ENCODE measurements around the gene USP17L11. TPM values are rescaled to one million over a fixed set of nuclear protein-coding genes. Genes with fewer than 3 reads are reported as not detected.
"Not testable (repeated sequence)": the region's sequence is repeated elsewhere in the genome, so short reads cannot be mapped to it uniquely, and the experiment has no call there.

Gene USP17L11, protein sequence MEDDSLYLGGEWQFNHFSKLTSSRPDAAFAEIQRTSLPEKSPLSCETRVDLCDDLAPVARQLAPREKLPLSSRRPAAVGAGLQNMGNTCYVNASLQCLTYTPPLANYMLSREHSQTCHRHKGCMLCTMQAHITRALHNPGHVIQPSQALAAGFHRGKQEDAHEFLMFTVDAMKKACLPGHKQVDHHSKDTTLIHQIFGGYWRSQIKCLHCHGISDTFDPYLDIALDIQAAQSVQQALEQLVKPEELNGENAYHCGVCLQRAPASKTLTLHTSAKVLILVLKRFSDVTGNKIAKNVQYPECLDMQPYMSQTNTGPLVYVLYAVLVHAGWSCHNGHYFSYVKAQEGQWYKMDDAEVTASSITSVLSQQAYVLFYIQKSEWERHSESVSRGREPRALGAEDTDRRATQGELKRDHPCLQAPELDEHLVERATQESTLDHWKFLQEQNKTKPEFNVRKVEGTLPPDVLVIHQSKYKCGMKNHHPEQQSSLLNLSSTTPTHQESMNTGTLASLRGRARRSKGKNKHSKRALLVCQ
- not detected for polyA plus RNA-seq (2012; ENCODE audit: insufficient read length, low read depth)

DNA sequence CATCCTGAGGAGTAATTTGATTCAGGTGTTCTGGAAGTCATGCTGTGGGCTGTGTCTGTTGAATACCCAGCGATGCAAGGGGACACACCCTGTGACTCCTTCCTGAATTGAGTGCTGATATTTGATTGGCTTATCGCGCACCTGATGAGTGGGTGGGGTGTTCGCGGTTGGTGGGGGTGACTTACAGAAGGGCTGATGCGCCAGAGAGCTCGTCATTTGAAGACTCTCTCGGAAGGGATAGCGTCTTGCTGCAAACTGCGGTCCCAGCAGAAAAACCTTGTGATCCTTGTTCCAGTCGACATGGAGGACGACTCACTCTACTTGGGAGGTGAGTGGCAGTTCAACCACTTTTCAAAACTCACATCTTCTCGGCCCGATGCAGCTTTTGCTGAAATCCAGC lies at the start of gene USP17L11:
Gene USP17L11 (plus strand): TSS at position 301 of the 400 bp plus-strand sequence. CDS start 0 bp downstream, at position 301.
- TF ChIP-seq FOXP2 (optimal IDR thresholded peaks at IDR 0.05; ENCODE audit: borderline replicate concordance, extremely low read depth, extremely low read length, insufficient read depth); SIN3A (IDR thresholded peaks at IDR 0.05; ENCODE audit: borderline replicate concordance, insufficient read depth, low read length): not testable (repeated sequence)
- TF ChIP-seq, protein P1, sequence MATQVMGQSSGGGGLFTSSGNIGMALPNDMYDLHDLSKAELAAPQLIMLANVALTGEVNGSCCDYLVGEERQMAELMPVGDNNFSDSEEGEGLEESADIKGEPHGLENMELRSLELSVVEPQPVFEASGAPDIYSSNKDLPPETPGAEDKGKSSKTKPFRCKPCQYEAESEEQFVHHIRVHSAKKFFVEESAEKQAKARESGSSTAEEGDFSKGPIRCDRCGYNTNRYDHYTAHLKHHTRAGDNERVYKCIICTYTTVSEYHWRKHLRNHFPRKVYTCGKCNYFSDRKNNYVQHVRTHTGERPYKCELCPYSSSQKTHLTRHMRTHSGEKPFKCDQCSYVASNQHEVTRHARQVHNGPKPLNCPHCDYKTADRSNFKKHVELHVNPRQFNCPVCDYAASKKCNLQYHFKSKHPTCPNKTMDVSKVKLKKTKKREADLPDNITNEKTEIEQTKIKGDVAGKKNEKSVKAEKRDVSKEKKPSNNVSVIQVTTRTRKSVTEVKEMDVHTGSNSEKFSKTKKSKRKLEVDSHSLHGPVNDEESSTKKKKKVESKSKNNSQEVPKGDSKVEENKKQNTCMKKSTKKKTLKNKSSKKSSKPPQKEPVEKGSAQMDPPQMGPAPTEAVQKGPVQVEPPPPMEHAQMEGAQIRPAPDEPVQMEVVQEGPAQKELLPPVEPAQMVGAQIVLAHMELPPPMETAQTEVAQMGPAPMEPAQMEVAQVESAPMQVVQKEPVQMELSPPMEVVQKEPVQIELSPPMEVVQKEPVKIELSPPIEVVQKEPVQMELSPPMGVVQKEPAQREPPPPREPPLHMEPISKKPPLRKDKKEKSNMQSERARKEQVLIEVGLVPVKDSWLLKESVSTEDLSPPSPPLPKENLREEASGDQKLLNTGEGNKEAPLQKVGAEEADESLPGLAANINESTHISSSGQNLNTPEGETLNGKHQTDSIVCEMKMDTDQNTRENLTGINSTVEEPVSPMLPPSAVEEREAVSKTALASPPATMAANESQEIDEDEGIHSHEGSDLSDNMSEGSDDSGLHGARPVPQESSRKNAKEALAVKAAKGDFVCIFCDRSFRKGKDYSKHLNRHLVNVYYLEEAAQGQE (IDR thresholded peaks at IDR 0.05; ENCODE audit: insufficient read depth in 1 of 2, low read depth in 2 of 2, low read length in 2 of 2), result not testable (repeated sequence)

DNA sequence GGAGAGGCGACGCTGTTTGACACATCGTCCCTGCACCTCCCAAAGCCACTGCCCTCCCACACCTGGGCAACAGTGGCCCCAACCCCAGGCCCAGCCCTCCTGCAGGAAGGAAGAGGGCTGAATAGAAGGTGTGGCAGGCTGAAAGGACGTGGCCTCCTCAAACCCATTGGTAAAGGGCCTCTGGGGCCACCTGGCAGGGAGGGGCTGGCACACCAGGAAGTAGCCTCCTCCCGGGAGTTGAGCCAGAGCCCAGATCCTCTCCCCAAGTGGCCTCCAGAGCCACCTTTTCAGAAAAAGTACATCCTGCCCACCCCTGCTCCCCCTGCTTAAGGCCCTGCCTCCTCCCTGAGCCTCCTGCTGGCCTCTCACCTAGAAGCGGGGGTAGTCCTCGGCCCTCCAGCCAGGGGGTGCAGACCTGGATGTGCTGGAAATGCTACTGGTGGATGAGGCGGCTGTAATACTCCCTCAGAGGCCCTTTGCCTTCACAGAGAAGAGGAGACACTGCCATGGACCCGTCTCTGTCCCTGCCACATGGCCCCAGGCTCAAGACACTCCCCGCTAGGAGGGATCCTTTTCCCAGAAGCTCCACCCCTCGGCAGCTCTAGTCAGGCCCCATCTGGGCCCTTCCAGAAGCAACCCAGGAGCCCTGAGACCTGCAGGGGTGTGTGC lies 45.3 kb upstream of the USP17L11 start, which contains the start of gene FAM90A26:
Gene FAM90A26 (plus strand): TSS at position 619 of the 669 bp plus-strand sequence. CDS start 2,764 bp downstream, outside the sequence.
- TF ChIP-seq, protein P1 (IDR thresholded peaks at IDR 0.05; ENCODE audit: insufficient read depth in 1 of 2, low read depth in 2 of 2, low read length in 2 of 2), result not testable (repeated sequence)
- TF ChIP-seq POLR2AphosphoS5 (IDR thresholded peaks at IDR 0.05; ENCODE audit: low read depth, low read length); TAF1 (IDR thresholded peaks at IDR 0.05; ENCODE audit: borderline replicate concordance, insufficient read depth, low read length): not testable (repeated sequence)

DNA sequence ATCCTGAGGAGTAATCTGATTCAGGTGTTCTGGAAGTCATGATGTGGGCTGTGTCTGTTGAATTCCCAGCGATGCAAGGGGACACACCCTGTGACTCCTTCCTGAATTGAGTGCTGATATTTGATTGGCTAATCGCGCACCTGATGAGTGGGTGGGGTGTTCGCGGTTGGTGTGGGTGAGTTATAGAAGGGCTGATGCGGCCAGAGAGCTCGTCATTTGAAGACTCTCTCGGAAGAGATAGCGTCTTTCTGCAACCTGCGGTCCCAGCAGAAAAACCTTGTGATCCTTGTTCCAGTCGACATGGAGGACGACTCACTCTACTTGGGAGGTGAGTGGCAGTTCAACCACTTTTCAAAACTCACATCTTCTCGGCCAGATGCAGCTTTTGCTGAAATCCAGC lies 4.8 kb upstream of the USP17L11 start, which contains the start of gene USP17L10:
Gene USP17L10 (plus strand): TSS at position 301 of the 400 bp plus-strand sequence. CDS start 0 bp downstream, at position 301.
- TF ChIP-seq FOXP2 (optimal IDR thresholded peaks at IDR 0.05; ENCODE audit: borderline replicate concordance, extremely low read depth, extremely low read length, insufficient read depth); POLR2AphosphoS5 (IDR thresholded peaks at IDR 0.05; ENCODE audit: low read depth, low read length): not testable (repeated sequence)
- TF ChIP-seq, protein P1 (IDR thresholded peaks at IDR 0.05; ENCODE audit: insufficient read depth in 1 of 2, low read depth in 2 of 2, low read length in 2 of 2), result not testable (repeated sequence)

DNA sequence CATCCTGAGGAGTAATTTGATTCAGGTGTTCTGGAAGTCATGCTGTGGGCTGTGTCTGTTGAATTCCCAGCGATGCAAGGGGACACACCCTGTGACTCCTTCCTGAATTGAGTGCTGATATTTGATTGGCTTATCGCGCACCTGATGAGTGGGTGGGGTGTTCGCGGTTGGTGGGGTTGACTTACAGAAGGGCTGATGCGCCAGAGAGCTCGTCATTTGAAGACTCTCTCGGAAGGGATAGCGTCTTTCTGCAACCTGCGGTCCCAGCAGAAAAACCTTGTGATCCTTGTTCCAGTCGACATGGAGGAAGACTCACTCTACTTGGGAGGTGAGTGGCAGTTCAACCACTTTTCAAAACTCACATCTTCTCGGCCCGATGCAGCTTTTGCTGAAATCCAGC lies 4.6 kb downstream of the USP17L11 start, which contains the start of gene USP17L12:
Gene USP17L12 (plus strand): TSS at position 301 of the 400 bp plus-strand sequence. CDS start 0 bp downstream, at position 301.
- not testable (repeated sequence) for TF ChIP-seq TAF1, SIN3A (IDR thresholded peaks at IDR 0.05; ENCODE audit: borderline replicate concordance, insufficient read depth, low read length)
- TF ChIP-seq, protein P1 (IDR thresholded peaks at IDR 0.05; ENCODE audit: insufficient read depth in 1 of 2, low read depth in 2 of 2, low read length in 2 of 2), result not testable (repeated sequence)
